HG02798 (cell line): ENCODE measurements around the gene EIF2AK3.
"Not testable (repeated sequence)": the region's sequence is repeated elsewhere in the genome, so short reads cannot be mapped to it uniquely, and the experiment has no call there.

Source experiments
- ATAC-seq: cut with Tn5 transposase; IDR thresholded peaks from one replicate; pipeline ENCODE4 v1.9.1; 2021; ENCODE audit warnings: mild to moderate bottlenecking; ENCODE audit not compliant: unreplicated experiment, poor library complexity

Gene EIF2AK3

GRCh38 chr2:88549616-88550292 lies 77.5 kb downstream of the EIF2AK3 start:
- no peak for ATAC-seq

- ATAC-seq: not testable (repeated sequence)
These were observed 81.0 kb downstream of the EIF2AK3 start for GRCh38 chr2:88546291-88546690.

- peak; percentile 46 for ATAC-seq
These were observed 82.1 kb downstream of the EIF2AK3 start for GRCh38 chr2:88545118-88545517.

GRCh38 chr2:88543541-88544057 lies 83.7 kb downstream of the EIF2AK3 start:
- no peak for ATAC-seq

- ATAC-seq: no peak
These were observed 84.6 kb downstream of the EIF2AK3 start for GRCh38 chr2:88542668-88543067.

GRCh38 chr2:88540346-88540745 lies 86.9 kb downstream of the EIF2AK3 start:
- no peak for ATAC-seq

- ATAC-seq: no peak
These were observed 88.8 kb downstream of the EIF2AK3 start for GRCh38 chr2:88538362-88538917.

- ATAC-seq: no peak
These were observed 89.6 kb downstream of the EIF2AK3 start for GRCh38 chr2:88537640-88538039.

- no peak for ATAC-seq
These were observed 97.2 kb downstream of the EIF2AK3 start for GRCh38 chr2:88530081-88530480.

- no peak for ATAC-seq
These were observed 105.7 kb downstream of the EIF2AK3 start for GRCh38 chr2:88521445-88522073.

- no peak for ATAC-seq
These were observed 109.5 kb downstream of the EIF2AK3 start for GRCh38 chr2:88517759-88518201.
